GM19025 (cell line): Measurements from ENCODE around the gene ZMAT5.
"Not testable (repeated sequence)": the region's sequence is repeated elsewhere in the genome, so short reads cannot be mapped to it uniquely, and the experiment has no call there.

Source experiments
- ATAC-seq: cut with Tn5 transposase; IDR thresholded peaks from one replicate; pipeline ENCODE4 v1.9.1; 2021; ENCODE audit warnings: mild to moderate bottlenecking, low read depth, moderate library complexity; ENCODE audit not compliant: unreplicated experiment

Gene ZMAT5

GRCh38 chr22:29757096-29757495 lies 9.7 kb downstream of the ZMAT5 start:
- ATAC-seq = no peak

DNA sequence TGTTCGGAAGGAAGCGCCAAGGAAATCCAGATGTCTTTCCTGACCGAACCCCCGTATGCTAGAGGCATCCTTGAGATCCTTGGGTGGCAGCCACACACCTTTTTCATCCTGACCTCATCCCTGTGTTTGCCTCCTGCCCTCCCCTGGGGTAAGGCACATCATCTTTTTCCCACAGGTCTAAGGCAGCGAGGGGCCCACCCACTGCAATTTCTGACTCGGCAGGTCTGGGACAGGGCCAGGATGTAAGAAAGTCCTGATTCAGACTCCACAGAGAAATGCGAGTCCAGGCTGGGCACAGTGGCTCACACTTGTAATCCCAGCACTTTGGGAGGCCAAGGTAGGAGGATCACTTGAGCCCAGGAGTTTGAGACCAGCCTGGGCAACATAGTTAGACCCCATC lies 10.5 kb downstream of the ZMAT5 start:
- ATAC-seq = no peak

- ATAC-seq = no peak
Observed at GRCh38 chr22:29755889-29756288, 10.9 kb downstream of the ZMAT5 start.

DNA sequence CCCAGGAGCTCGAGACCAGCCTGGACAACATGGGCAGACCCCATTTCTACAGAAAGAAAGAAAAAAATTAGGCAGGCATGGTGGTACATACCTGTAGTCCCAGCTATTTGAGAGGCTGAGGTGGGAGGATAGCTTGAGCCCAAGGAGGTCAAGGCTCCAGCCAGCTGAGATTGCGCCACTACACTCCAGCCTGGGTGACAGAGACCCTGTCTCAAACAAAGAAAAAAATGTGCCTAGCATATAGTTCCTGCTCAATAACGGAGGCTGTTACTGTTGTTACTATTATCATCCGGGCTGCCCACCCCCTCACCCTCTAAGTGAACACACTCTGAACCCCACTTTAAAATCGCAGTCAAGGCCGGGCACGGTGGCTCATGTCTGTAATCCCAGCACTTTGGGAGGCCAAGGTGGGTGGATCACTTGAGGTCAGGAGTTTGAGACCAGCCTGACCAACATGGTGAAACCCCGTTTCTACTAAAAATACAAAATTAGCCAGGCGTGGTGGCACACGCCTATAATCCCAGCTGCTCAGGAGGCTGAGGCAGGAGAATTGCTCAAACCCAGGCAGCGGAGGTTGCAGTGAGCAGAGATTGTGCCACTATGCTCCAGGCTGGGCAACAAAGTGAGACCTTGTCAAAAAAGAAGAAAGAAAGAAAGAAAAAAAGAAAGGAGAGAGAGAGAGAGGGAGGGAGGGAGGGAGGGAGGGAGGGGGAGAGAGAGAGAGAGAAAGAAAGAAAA lies 12.0 kb downstream of the ZMAT5 start:
- not testable (repeated sequence) for ATAC-seq

DNA sequence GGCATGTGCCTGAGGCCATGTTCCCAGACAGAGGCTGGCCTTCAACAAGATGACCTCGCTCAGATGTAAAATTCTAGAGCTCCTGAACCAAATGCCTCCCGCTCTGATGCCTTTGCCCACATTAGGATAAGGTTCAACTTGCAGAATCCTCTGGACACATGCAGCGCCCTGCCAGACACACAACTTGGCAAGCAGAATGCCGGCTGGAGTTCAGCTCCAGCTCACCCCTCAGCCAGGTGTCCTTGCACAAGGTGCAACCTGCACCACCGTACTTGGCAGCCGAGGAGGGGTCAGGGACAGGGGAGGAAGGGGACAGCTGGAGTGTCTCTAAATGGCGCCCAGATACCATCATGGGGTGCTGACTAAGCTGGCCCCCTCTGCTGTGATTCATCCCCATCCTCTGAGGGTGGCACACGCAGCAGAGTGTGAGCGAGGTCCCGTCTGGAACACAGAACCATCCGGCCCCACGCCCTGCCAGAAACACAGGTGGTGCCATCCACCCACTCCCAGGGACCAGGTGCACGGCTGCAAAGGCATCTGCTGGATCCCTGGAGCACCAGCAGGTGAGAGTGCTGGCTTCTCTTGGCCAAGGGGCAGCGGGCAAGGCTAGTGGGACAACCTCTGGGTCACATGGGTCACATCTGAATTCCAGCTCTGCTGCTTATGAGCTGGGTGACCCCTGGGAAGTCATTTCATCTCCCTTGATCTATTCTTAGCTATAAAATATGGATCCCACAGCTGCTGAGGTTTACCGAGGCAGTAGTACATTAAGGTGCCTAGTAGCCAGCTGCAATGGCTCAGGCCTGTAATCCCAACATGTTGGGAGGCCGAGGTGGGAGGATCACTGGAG lies 12.8 kb downstream of the ZMAT5 start:
- no peak for ATAC-seq

DNA sequence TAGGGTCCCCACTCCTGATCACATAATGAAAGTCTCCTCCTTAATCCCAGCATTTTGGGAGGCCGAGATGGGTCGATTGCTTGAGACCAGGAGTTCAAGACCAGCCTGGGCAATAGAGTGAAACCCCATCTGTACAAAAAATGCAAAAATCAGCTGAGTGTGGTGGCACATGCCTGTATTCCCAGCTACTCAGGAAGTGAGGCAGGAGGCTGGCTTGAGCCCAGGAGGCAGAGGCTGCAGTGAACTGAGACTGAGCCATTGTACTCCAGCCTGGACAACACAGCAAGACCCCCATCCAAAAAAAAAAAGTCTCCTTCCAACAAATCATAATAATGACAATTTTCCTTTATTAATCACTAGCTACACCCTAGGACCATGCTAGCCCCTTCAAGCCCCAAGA lies 15.1 kb downstream of the ZMAT5 start:
- no peak for ATAC-seq

DNA sequence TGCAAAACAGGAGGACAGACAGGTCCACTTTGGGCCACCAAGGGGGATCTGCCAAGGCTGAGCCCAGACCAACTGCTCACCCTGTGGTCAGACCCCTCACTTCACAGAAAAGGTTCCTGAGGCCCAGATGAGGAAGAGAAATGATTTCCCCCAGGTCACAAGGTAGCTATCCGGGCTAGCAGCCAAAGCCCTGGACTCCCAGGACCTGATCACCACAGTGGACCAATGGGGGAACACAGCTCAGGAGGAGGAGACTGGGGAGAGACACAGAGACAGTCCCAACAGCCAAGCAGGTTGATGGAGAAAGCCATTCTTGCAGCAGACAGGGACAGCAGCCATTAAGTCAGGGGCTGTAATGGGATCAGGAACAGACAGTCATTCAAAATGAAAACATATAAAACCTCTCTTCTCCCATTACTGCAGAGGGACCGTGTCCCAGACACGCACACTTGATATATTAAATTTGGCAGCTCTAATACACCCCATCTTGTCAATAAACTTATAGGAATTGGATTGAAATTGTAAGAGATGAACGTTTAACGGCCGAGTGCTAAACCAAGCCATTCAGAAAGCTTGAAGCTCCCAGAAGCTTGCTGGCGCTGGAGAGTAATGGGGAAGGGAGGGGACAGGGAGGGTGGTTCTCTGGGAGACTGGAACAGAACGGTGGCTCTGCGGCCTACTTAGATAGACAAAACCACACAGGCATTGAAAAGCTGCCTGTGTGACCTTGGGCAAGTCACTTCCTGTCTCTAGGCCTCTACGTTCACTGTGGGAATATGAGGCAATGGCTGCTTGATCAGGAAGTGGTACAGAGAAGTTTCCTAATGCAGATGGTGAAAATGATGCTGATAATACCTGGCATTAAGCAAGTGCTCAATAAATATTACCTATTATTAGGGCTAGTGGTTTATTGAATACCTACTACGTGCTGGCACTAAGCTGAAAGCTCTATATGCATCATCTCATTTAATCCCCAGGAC lies 16.0 kb downstream of the ZMAT5 start:
- no peak for ATAC-seq

- no peak for ATAC-seq
Observed at GRCh38 chr22:29750029-29750428, 16.8 kb downstream of the ZMAT5 start.

GRCh38 chr22:29748248-29748893 lies 18.4 kb downstream of the ZMAT5 start:
- no peak for ATAC-seq

GRCh38 chr22:29747832-29748231 lies 19.0 kb downstream of the ZMAT5 start:
- ATAC-seq = no peak

- no peak for ATAC-seq
Observed at GRCh38 chr22:29744902-29745301, 21.9 kb downstream of the ZMAT5 start.

DNA sequence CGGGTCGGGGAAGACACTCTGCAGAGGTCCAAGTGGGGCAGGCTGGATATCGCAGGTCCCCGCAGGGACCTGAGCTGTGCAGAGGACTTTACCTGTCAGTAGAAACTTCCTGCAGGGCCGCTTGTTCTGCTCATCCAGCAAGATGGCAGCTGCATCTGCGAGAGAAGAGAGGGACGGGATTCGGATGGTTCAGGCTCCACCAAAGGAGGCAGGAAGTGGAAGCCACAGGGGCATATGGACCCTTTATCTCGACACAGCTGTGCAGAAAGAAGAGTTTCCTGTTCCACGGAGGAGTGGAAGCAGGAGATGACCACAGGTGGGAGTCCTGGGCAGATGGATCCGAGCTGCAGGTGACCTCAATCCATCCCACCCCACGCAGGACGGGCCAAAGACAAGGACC lies 24.5 kb downstream of the ZMAT5 start:
- ATAC-seq = no peak

- no peak for ATAC-seq
Observed at GRCh38 chr22:29741926-29742325, 24.9 kb downstream of the ZMAT5 start.

DNA sequence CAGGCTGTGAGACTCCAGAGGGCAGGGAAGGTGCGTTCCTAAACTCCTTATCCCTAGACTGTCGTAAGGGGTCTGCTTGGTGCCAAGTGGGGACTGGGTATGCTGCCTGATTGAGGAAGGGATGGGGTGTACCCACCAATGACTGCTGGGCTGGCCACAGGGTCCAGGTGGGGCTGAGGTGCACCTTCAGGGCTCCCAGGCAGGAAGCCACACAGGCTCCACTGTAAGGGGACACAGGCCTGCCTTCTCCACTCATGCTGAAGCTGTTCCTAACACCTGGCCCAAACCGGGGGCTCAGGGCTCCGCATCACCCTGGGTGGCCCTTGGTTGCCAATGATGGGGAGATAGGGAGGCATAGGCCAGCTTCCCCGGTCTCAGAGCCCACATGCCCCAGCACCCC lies 26.6 kb downstream of the ZMAT5 start:
- no peak for ATAC-seq

DNA sequence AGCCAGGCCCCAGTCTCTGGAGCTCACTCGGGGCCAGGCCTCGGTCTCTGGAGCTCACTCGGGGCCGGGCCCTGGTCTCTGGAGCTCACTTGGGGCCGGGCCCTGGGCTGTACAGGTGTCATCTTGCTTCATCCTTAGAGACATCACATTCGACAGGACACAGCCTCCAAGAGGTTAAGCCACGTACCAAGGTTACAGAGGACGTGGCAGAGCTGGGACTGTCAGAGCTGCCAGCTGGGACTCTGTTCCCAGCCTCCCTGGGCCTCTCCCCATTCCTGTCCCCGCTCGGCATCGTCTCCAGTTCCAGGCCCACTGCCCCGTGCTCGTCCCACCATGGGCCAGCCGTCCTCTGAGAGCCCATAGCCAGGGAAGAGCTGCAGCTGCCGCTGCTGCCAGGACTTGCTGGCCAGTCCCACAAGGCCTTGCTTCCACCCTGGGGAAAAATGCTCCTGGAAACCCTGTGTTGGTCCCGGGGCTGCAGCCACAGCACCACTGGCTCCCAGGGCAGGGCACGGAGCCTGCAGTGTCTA lies 27.4 kb downstream of the ZMAT5 start:
- no peak for ATAC-seq

GRCh38 chr22:29738118-29738815 lies 28.5 kb downstream of the ZMAT5 start:
- no peak for ATAC-seq

GRCh38 chr22:29737251-29738117 lies 29.3 kb downstream of the ZMAT5 start:
- no peak for ATAC-seq

DNA sequence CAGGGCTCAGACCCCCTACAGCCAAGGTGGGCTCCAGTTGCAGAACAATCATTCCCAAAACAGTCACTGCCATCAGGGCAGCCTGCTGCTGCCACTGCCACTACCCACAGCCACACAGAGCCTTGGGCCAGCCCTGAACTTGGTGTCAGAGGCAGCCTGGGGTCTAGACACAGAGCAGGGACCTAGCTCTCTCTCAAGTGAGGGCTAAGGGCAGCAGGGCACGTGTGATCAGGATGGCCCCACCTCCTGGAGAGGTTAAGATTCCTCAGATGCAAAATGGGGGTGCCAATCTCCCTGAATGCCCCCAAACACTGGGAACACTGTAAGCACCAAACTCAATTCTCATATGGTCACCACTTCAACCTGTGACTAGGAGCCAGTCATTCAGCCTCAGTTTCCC lies 31.4 kb downstream of the ZMAT5 start:
- ATAC-seq = no peak
